PFSK-1 (cell line): ENCODE data around the gene GABRP.

Experiments
- FOXP2 ChIP-seq: optimal IDR thresholded peaks from 2 replicates; pipeline ENCODE3; 2011; ENCODE audit warnings: borderline replicate concordance, control low read depth, inconsistent platforms; ENCODE audit not compliant: insufficient read depth; ENCODE audit errors: extremely low read length, extremely low read depth
- POLR2AphosphoS5 ChIP-seq: IDR thresholded peaks from 2 replicates; pipeline ENCODE4 v1.6.1; 2012; ENCODE audit warnings: low read depth, mild to moderate bottlenecking, control low read depth, low read length, moderate library complexity
- SIN3A ChIP-seq: IDR thresholded peaks from 2 replicates; pipeline ENCODE4 v1.6.1; 2012; ENCODE audit warnings: mild to moderate bottlenecking, low read length, moderate library complexity, borderline replicate concordance; ENCODE audit not compliant: insufficient read depth
- TAF1 ChIP-seq: IDR thresholded peaks from 2 replicates; pipeline ENCODE4 v1.6.1; 2012; ENCODE audit warnings: low read length, control low read depth, borderline replicate concordance; ENCODE audit not compliant: insufficient read depth
- TF ChIP-seq, protein P1 (sequence below), 2 experiments: IDR thresholded peaks; 2 replicates each; pipeline versions ENCODE4 v1.6.1 to v1.8.0; 2011 to 2012; ENCODE audit warnings: low read depth in 2 of 2, low read length in 2 of 2, control low read depth in 1 of 2, inconsistent platforms in 1 of 2, mild to moderate bottlenecking in 1 of 2, moderate library complexity in 1 of 2; ENCODE audit not compliant: insufficient read depth in 1 of 2

The GABRP gene

DNA sequence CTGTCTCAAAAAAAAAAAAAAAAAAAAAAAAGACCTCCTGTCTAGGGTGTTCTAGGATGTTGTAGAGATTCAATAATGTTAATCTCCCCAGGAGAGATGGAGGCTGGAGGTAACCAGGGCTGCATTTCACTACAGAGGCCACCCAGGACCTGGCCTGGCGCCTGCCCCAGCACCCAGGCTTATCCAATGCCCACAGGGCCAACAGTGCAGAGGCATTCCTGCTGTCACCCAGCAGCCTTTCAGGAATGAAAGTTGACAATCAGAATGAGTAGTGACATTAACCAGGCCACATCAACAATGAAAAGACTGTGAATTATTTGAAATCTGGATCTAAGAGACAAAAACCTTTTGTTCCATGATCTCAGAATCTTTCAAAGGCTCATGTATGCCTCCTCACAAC lies 36.2 kb upstream of the GABRP start:
- TF ChIP-seq FOXP2, result no peak
- no peak for TF ChIP-seq TAF1
- TF ChIP-seq, protein P1, sequence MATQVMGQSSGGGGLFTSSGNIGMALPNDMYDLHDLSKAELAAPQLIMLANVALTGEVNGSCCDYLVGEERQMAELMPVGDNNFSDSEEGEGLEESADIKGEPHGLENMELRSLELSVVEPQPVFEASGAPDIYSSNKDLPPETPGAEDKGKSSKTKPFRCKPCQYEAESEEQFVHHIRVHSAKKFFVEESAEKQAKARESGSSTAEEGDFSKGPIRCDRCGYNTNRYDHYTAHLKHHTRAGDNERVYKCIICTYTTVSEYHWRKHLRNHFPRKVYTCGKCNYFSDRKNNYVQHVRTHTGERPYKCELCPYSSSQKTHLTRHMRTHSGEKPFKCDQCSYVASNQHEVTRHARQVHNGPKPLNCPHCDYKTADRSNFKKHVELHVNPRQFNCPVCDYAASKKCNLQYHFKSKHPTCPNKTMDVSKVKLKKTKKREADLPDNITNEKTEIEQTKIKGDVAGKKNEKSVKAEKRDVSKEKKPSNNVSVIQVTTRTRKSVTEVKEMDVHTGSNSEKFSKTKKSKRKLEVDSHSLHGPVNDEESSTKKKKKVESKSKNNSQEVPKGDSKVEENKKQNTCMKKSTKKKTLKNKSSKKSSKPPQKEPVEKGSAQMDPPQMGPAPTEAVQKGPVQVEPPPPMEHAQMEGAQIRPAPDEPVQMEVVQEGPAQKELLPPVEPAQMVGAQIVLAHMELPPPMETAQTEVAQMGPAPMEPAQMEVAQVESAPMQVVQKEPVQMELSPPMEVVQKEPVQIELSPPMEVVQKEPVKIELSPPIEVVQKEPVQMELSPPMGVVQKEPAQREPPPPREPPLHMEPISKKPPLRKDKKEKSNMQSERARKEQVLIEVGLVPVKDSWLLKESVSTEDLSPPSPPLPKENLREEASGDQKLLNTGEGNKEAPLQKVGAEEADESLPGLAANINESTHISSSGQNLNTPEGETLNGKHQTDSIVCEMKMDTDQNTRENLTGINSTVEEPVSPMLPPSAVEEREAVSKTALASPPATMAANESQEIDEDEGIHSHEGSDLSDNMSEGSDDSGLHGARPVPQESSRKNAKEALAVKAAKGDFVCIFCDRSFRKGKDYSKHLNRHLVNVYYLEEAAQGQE (IDR thresholded peaks at IDR 0.05; ENCODE audit: insufficient read depth in 1 of 2, low read depth in 2 of 2, low read length in 2 of 2), result no peak

DNA sequence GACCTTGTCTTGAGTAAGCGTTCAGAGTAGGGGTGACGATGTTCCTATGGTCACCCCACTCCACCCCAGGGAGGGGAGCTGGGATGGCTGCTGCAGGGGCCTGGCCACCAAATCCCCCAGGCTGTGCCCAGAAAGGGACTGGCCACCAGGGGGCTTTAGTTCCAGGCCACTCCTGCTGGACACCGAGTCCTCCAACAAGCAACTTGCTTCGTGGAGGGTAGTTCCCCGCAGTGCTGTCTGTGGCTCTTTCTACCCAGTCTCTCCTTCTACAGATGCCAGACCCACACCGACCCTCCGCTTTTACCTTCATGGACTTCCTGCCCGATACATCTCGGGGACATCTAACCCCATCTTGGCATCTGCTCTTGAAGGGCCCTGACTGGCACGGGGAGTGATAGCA lies 35.7 kb upstream of the GABRP start:
- no peak for TF ChIP-seq TAF1
- TF ChIP-seq, protein P1 (IDR thresholded peaks at IDR 0.05; ENCODE audit: insufficient read depth in 1 of 2, low read depth in 2 of 2, low read length in 2 of 2), result no peak
- no peak for TF ChIP-seq SIN3A
- TF ChIP-seq POLR2AphosphoS5, result no peak
- TF ChIP-seq FOXP2, result no peak

DNA sequence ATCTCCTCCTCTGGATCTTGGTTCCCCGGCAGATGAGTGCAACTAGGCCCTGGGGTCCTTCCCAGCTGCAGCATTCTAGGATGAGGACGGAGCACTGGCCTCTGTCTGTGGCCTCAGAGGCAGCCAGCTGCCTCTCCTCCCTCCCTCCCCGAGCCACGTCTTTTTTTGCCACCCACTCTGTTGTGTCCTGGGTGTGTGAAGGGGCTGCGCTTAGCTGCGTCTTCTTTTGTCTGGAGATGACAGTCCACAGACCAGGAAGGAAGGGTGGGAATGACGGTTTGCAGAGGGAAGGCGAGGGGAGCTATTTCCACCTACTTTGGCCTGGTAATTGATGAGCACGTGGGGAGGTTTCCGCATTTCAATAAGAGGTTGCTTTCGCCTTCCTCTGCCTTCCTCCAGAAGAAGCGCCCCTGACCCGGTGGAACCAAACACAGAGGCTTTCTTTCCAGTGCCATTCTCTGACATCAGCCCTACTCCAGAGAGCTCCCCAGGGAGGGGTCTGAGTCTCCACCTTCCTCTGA lies 34.5 kb upstream of the GABRP start:
- TF ChIP-seq TAF1 (no peak), SIN3A (no peak), FOXP2 (no peak), POLR2AphosphoS5 (no peak)
- TF ChIP-seq, protein P1 (IDR thresholded peaks at IDR 0.05; ENCODE audit: insufficient read depth in 1 of 2, low read depth in 2 of 2, low read length in 2 of 2), result no peak

DNA sequence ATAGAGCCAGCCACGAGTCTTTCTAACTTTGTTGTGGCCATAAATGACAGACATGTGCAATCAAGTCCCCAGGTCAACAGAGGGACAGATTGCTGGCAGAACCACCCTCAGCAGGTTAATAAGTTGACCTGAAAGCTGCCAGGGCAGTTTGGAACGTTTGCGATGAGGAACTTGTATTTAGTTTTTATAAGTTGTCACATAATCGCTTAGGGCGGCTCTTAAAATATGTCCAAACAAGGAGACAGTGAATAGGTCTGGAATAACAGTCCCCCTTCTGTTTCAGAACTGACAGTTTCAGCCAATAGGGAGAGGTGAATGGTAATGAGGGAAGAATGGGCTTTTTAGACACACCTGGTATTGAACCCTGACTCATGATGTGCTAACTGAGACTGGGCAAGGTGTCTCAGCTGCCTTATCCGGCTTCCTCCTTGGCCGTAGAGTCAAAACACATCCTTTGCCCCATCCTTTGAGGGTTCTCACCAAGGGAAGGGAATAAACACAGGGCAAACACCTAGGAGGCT lies 33.6 kb upstream of the GABRP start:
- TF ChIP-seq FOXP2, result no peak
- TF ChIP-seq, protein P1 (IDR thresholded peaks at IDR 0.05; ENCODE audit: insufficient read depth in 1 of 2, low read depth in 2 of 2, low read length in 2 of 2), result no peak
- no peak for TF ChIP-seq TAF1
- TF ChIP-seq SIN3A, result no peak
- no peak for TF ChIP-seq POLR2AphosphoS5

DNA sequence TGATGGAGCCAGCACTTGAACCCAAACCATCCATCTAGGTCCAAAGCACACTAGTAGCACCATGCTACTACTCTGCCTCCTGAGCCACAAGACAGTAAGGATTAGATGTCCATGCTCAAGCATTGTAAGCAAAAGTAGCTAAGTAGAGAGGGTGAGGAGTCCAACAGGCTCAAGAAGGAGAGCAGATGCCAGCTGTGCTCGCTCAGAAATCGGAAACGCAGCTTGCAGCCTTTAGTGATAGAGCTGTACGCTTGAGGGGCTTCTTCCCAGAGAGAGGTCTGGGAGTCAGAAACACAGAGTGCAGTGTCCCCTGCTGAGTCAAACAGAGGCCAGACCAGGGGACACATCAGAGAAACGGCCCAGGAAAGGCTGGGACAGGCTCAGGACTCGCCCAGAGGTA lies 32.7 kb upstream of the GABRP start:
- TF ChIP-seq TAF1 (no peak), SIN3A (no peak), POLR2AphosphoS5 (no peak), FOXP2 (no peak)
- TF ChIP-seq, protein P1 (IDR thresholded peaks at IDR 0.05; ENCODE audit: insufficient read depth in 1 of 2, low read depth in 2 of 2, low read length in 2 of 2), result no peak
